BE2C (cell line): ENCODE measurements around the gene COX4I1.
A peak's percentile ranks its signal among the peaks of the same experiment; 100 is the strongest.
"Not testable (repeated sequence)": the region's sequence is repeated elsewhere in the genome, so short reads cannot be mapped to it uniquely, and the experiment has no call there.

Source experiments
- DNase-seq: peaks from one replicate; pipeline ENCODE4 v3.0.0-alpha.2; 2020
- H3K27me3 ChIP-seq: fragments of 250-450 bp; sonication (Bioruptor Pico); 2 replicates; pipeline ENCODE4 v1.5.1; 2020; ENCODE audit warnings: mild to moderate bottlenecking
- H3K36me3 ChIP-seq: fragments of 250-450 bp; sonication (Bioruptor Pico); 2 replicates; pipeline ENCODE4 v1.5.1; 2020; ENCODE audit warnings: mild to moderate bottlenecking
- H3K4me1 ChIP-seq: fragments of 250-450 bp; sonication (Bioruptor Pico); 2 replicates; pipeline ENCODE4 v1.5.1; 2020
- H3K4me3 ChIP-seq: 2 replicates; pipeline ENCODE4 v1.5.1; 2011; ENCODE audit warnings: low read depth, low read length
- H3K9me3 ChIP-seq: fragments of 250-450 bp; sonication (Bioruptor Pico); 2 replicates; pipeline ENCODE4 v1.5.1; 2020
- CTCF ChIP-seq: IDR thresholded peaks from 2 replicates; pipeline ENCODE4 v1.5.1; 2012; ENCODE audit warnings: mild to moderate bottlenecking, low read depth, low read length

COX4I1 gene

GRCh38 chr16:85800321-85800669 is 800 bp downstream of the COX4I1 start:
- DNase-seq, result no peak
- peaks cover 63% of the 10 kb centered on the region for H3K36me3 ChIP-seq
- H3K4me1 ChIP-seq, result no peaks in the 10 kb centered on the region; the same call in 1 of the 2 replicates
- peak overlapping the region; percentile 96 for H3K4me3 ChIP-seq
- no peaks in the 10 kb centered on the region for H3K9me3 ChIP-seq
- TF ChIP-seq CTCF, result no peak
- no peaks in the 10 kb centered on the region for H3K27me3 ChIP-seq

- peaks cover 60% of the 10 kb centered on the region for H3K36me3 ChIP-seq
- H3K4me1 ChIP-seq, result no peaks in the 10 kb centered on the region; the same call in 1 of the 2 replicates
- no peaks in the 10 kb centered on the region for H3K9me3 ChIP-seq
- H3K4me3 ChIP-seq, result no peak overlapping the region
- DNase-seq, result no peak
- no peak for TF ChIP-seq CTCF
- H3K27me3 ChIP-seq, result no peaks in the 10 kb centered on the region
Observed at GRCh38 chr16:85803570-85803969, 4.1 kb downstream of the COX4I1 start.

- Histone ChIP-seq H3K27me3 (peaks cover 3% of the 10 kb centered on the region), H3K4me1 (no peaks in the 10 kb centered on the region; the same call in 1 of the 2 replicates), H3K36me3 (peaks cover 60% of the 10 kb centered on the region), H3K9me3 (no peaks in the 10 kb centered on the region), H3K4me3 (no peak overlapping the region)
- TF ChIP-seq CTCF, result no peak
- no peak for DNase-seq
Observed at GRCh38 chr16:85805442-85806045, 6.0 kb downstream of the COX4I1 start.

- no peak for DNase-seq
- no peak overlapping the region for H3K4me3 ChIP-seq
- H3K9me3 ChIP-seq, result no peaks in the 10 kb centered on the region
- H3K36me3 ChIP-seq, result peaks cover 54% of the 10 kb centered on the region
- peaks cover 13% of the 10 kb centered on the region for H3K27me3 ChIP-seq
- TF ChIP-seq CTCF, result no peak
- H3K4me1 ChIP-seq, result no peaks in the 10 kb centered on the region
Observed at GRCh38 chr16:85806539-85806938, 7.0 kb downstream of the COX4I1 start.

GRCh38 chr16:85807340-85807739 is 7.8 kb downstream of the COX4I1 start:
- not testable (repeated sequence) for DNase-seq, H3K9me3 ChIP-seq, H3K4me1 ChIP-seq, H3K4me3 ChIP-seq
- peaks cover 46% of the 10 kb centered on the region for H3K36me3 ChIP-seq
- peaks cover 21% of the 10 kb centered on the region for H3K27me3 ChIP-seq

GRCh38 chr16:85808104-85808503 is 8.6 kb downstream of the COX4I1 start:
- not testable (repeated sequence) for DNase-seq, H3K9me3 ChIP-seq, H3K4me1 ChIP-seq, H3K4me3 ChIP-seq
- H3K36me3 ChIP-seq, result peaks cover 38% of the 10 kb centered on the region
- peaks cover 29% of the 10 kb centered on the region for H3K27me3 ChIP-seq

- DNase-seq, result no peak
- no peaks in the 10 kb centered on the region for H3K4me1 ChIP-seq
Observed at GRCh38 chr16:85808926-85809325, 9.4 kb downstream of the COX4I1 start.

More at GRCh38 chr16:85808926-85809325, 9.4 kb downstream of the COX4I1 start:
- H3K9me3 ChIP-seq, result no peaks in the 10 kb centered on the region
- H3K4me3 ChIP-seq, result no peak overlapping the region
- no peak for TF ChIP-seq CTCF
- peaks cover 37% of the 10 kb centered on the region for H3K27me3 ChIP-seq
- H3K36me3 ChIP-seq, result peaks cover 30% of the 10 kb centered on the region
